ENCODE measurements around the gene MYH15.
A peak's percentile ranks its signal among the peaks of the same experiment; 100 is the strongest.
"Not testable (repeated sequence)": the region's sequence is repeated elsewhere in the genome, so short reads cannot be mapped to it uniquely, and the experiment has no call there.

The MYH15 gene

GRCh38 chr3:108388136-108389132 lies 122.0 kb downstream of the MYH15 start:
- DNase-seq (ENCODE audit: low read depth), result no peak

GRCh38 chr3:108387063-108387462 lies 123.3 kb downstream of the MYH15 start:
- no peak for DNase-seq (ENCODE audit: low read depth)

GRCh38 chr3:108383306-108383705 lies 127.1 kb downstream of the MYH15 start:
- DNase-seq (ENCODE audit: low read depth), result no peak

- no peak for DNase-seq (ENCODE audit: low read depth)
Measured at GRCh38 chr3:108381529-108382140, 128.8 kb downstream of the MYH15 start.

GRCh38 chr3:108380128-108380795 lies 130.1 kb downstream of the MYH15 start:
- peak; percentile 11 for DNase-seq (ENCODE audit: low read depth)

GRCh38 chr3:108378952-108379342 lies 131.4 kb downstream of the MYH15 start:
- DNase-seq (ENCODE audit: low read depth), result not testable (repeated sequence)

GRCh38 chr3:108378153-108378951 lies 132.0 kb downstream of the MYH15 start:
- no peak for DNase-seq (ENCODE audit: low read depth)

- no peak for DNase-seq (ENCODE audit: low read depth)
Measured at GRCh38 chr3:108377384-108377783, 133.0 kb downstream of the MYH15 start.

GRCh38 chr3:108376026-108376425 lies 134.4 kb downstream of the MYH15 start:
- DNase-seq (ENCODE audit: low read depth), result no peak

GRCh38 chr3:108359011-108359410 lies 151.4 kb downstream of the MYH15 start:
- DNase-seq (ENCODE audit: low read depth), result no peak

GRCh38 chr3:108357042-108357441 lies 153.4 kb downstream of the MYH15 start:
- no peak for DNase-seq (ENCODE audit: low read depth)

- DNase-seq (ENCODE audit: low read depth), result no peak
Measured at GRCh38 chr3:108354562-108354961, 155.8 kb downstream of the MYH15 start.

- DNase-seq (ENCODE audit: low read depth), result no peak
Measured at GRCh38 chr3:108352176-108352575, 158.2 kb downstream of the MYH15 start.

GRCh38 chr3:108346301-108347227 lies 163.8 kb downstream of the MYH15 start:
- peak; percentile 8 for DNase-seq (ENCODE audit: low read depth)

GRCh38 chr3:108345492-108346205 lies 164.7 kb downstream of the MYH15 start:
- peak; percentile 3 for DNase-seq (ENCODE audit: low read depth)

GRCh38 chr3:108343491-108343890 lies 166.9 kb downstream of the MYH15 start:
- no peak for DNase-seq (ENCODE audit: low read depth)

GRCh38 chr3:108342837-108343486 lies 167.4 kb downstream of the MYH15 start:
- peak; percentile 36 for DNase-seq (ENCODE audit: low read depth)

GRCh38 chr3:108341911-108342310 lies 168.5 kb downstream of the MYH15 start:
- DNase-seq (ENCODE audit: low read depth), result no peak

GRCh38 chr3:108338901-108339545 lies 171.4 kb downstream of the MYH15 start:
- no peak for DNase-seq (ENCODE audit: low read depth)

Data from amniotic epithelial cell (primary cell).